HepG2 (cell line): ENCODE results near the gene STARD13.

ENCODE experiments used
- CEBPB ChIP-seq: IDR thresholded peaks from 2 replicates; pipeline ENCODE4 v1.6.1; 2011; ENCODE audit warnings: low read depth, low read length, improper control_type of control experiment, borderline replicate concordance
- ELF1 ChIP-seq: sonication (generic); formaldehyde crosslinking; IDR thresholded peaks from 2 replicates; pipeline ENCODE4 v1.4.0; 2020; ENCODE audit warnings: missing genetic modification reagents
- EP300 ChIP-seq, 3 experiments: sonication (generic) in 1 of 3; formaldehyde crosslinking in 1 of 3; IDR thresholded peaks; 2 replicates each; pipeline versions ENCODE4 v1.5.1 to v1.6.1; 2011 to 2020; ENCODE audit warnings: low read depth in 2 of 3, low read length in 2 of 3, borderline replicate concordance in 1 of 3, improper control_type of control experiment in 1 of 3, mild to moderate bottlenecking in 1 of 3, missing genetic modification reagents in 1 of 3, moderate library complexity in 1 of 3
- FOSL2 ChIP-seq: sonication (generic); formaldehyde crosslinking; IDR thresholded peaks from 2 replicates; pipeline ENCODE4 v1.4.0; 2020; ENCODE audit warnings: missing genetic modification reagents
- GABPA ChIP-seq, 2 experiments: IDR thresholded peaks; 2 replicates each; pipeline ENCODE4 v1.6.1; 2011 to 2016; ENCODE audit warnings: low read depth in 2 of 2, low read length in 1 of 2, missing biosample characterization in 1 of 2, missing genetic modification characterization in 1 of 2
- JUND ChIP-seq: sonication (generic); formaldehyde crosslinking; IDR thresholded peaks from 2 replicates; pipeline ENCODE4 v1.8.0; 2022; ENCODE audit warnings: mild to moderate bottlenecking, missing genetic modification reagents
- PLRG1 ChIP-seq: fragments of 450-650 bp; conservative IDR thresholded peaks from 2 replicates; pipeline ENCODE4 v1.6.1; 2016
- THYN1 ChIP-seq: sonication (generic); formaldehyde crosslinking; IDR thresholded peaks from 2 replicates; pipeline ENCODE4 v1.8.1; 2023; ENCODE audit warnings: low read depth, mild to moderate bottlenecking, moderate library complexity, missing genetic modification reagents, borderline replicate concordance
- ZBTB49 ChIP-seq: sonication (generic); formaldehyde crosslinking; IDR thresholded peaks from 2 replicates; pipeline ENCODE4 v1.4.0; 2020; ENCODE audit warnings: missing genetic modification reagents, borderline replicate concordance
- ZNF558 ChIP-seq: sonication (generic); formaldehyde crosslinking; IDR thresholded peaks from 2 replicates; pipeline ENCODE4 v1.9.0; 2022; ENCODE audit warnings: mild to moderate bottlenecking, missing genetic modification reagents, borderline replicate concordance
- TF ChIP-seq, protein P1 (sequence below): sonication (generic); formaldehyde crosslinking; IDR thresholded peaks from 2 replicates; pipeline ENCODE4 v1.9.0; 2021; ENCODE audit warnings: mild to moderate bottlenecking, missing genetic modification reagents
- TF ChIP-seq, protein P2 (sequence below): IDR thresholded peaks from 2 replicates; pipeline ENCODE4 v1.6.1; 2012; ENCODE audit warnings: inconsistent platforms
- TF ChIP-seq, protein P3 (sequence below): sonication (generic); formaldehyde crosslinking; IDR thresholded peaks from 2 replicates; pipeline ENCODE4 v1.4.0; 2020; ENCODE audit warnings: missing genetic modification reagents

- TF ChIP-seq CEBPB (no peak), ZNF558 (CRISPR knock-in tag) (no peak), GABPA (IDR thresholded peaks at IDR 0.05; ENCODE audit: low read depth, low read length) (no peak), GABPA (CRISPR knock-in tag; IDR thresholded peaks at IDR 0.05; ENCODE audit: low read depth) (no peak), JUND (CRISPR knock-in tag) (no peak), ELF1 (CRISPR knock-in tag) (no peak), EP300 (IDR thresholded peaks at IDR 0.05; ENCODE audit: low read depth in 2 of 2, low read length in 2 of 2) (no peak), EP300 (CRISPR knock-in tag; IDR thresholded peaks at IDR 0.05; ENCODE audit: borderline replicate concordance) (no peak), ZBTB49 (no peak), THYN1 (no peak), PLRG1 (no peak), FOSL2 (CRISPR knock-in tag) (no peak)
- TF ChIP-seq, protein P1, sequence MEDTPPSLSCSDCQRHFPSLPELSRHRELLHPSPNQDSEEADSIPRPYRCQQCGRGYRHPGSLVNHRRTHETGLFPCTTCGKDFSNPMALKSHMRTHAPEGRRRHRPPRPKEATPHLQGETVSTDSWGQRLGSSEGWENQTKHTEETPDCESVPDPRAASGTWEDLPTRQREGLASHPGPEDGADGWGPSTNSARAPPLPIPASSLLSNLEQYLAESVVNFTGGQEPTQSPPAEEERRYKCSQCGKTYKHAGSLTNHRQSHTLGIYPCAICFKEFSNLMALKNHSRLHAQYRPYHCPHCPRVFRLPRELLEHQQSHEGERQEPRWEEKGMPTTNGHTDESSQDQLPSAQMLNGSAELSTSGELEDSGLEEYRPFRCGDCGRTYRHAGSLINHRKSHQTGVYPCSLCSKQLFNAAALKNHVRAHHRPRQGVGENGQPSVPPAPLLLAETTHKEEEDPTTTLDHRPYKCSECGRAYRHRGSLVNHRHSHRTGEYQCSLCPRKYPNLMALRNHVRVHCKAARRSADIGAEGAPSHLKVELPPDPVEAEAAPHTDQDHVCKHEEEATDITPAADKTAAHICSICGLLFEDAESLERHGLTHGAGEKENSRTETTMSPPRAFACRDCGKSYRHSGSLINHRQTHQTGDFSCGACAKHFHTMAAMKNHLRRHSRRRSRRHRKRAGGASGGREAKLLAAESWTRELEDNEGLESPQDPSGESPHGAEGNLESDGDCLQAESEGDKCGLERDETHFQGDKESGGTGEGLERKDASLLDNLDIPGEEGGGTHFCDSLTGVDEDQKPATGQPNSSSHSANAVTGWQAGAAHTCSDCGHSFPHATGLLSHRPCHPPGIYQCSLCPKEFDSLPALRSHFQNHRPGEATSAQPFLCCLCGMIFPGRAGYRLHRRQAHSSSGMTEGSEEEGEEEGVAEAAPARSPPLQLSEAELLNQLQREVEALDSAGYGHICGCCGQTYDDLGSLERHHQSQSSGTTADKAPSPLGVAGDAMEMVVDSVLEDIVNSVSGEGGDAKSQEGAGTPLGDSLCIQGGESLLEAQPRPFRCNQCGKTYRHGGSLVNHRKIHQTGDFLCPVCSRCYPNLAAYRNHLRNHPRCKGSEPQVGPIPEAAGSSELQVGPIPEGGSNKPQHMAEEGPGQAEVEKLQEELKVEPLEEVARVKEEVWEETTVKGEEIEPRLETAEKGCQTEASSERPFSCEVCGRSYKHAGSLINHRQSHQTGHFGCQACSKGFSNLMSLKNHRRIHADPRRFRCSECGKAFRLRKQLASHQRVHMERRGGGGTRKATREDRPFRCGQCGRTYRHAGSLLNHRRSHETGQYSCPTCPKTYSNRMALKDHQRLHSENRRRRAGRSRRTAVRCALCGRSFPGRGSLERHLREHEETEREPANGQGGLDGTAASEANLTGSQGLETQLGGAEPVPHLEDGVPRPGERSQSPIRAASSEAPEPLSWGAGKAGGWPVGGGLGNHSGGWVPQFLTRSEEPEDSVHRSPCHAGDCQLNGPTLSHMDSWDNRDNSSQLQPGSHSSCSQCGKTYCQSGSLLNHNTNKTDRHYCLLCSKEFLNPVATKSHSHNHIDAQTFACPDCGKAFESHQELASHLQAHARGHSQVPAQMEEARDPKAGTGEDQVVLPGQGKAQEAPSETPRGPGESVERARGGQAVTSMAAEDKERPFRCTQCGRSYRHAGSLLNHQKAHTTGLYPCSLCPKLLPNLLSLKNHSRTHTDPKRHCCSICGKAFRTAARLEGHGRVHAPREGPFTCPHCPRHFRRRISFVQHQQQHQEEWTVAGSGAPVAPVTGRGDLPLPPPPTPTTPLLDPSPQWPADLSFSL (CRISPR knock-in tag): no peak
- TF ChIP-seq, protein P2, sequence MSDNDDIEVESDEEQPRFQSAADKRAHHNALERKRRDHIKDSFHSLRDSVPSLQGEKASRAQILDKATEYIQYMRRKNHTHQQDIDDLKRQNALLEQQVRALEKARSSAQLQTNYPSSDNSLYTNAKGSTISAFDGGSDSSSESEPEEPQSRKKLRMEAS: no peak
- TF ChIP-seq, protein P3, sequence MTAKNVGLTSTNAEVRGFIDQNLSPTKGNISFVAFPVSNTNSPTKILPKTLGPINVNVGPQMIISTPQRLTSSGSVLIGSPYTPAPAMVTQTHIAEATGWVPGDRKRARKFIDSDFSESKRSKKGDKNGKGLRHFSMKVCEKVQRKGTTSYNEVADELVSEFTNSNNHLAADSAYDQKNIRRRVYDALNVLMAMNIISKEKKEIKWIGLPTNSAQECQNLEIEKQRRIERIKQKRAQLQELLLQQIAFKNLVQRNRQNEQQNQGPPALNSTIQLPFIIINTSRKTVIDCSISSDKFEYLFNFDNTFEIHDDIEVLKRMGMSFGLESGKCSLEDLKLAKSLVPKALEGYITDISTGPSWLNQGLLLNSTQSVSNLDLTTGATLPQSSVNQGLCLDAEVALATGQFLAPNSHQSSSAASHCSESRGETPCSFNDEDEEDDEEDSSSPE (CRISPR knock-in tag): no peak
These were observed 137.7 kb downstream of the STARD13 start for GRCh38 chr13:33147832-33148231.
